Measurements from ENCODE around the gene DYNC1I1.

The DYNC1I1 gene

GRCh38 chr7:95772298-95772770 is at the start of gene DYNC1I1:
TSS of gene DYNC1I1 (plus strand) at chr7:95772554. CDS start at chr7:95804730, 32,176 bp downstream.
- H3K27me3 Mint-ChIP-seq = peaks cover 22% of the 10 kb centered on the region

GRCh38 chr7:95723583-95724180 is 48.7 kb upstream of the DYNC1I1 start:
- Mint-ChIP-seq H3K27me3 (peaks cover 10% of the 10 kb centered on the region), H3K4me1 (ENCODE audit: low read depth) (no peaks in the 10 kb centered on the region), H3K27ac (no peak overlapping the region), H3K4me3 (no peak overlapping the region), H3K36me3 (no peaks in the 10 kb centered on the region), H3K9me3 (ENCODE audit: low read depth) (no peaks in the 10 kb centered on the region)

More at GRCh38 chr7:95772298-95772770, at the start of gene DYNC1I1:
- Mint-ChIP-seq H3K4me1 (ENCODE audit: low read depth) (peaks cover 3% of the 10 kb centered on the region), H3K27ac (no peak within 1 kb of the TSS), H3K4me3 (peak within 1 kb of the TSS; percentile 78), H3K36me3 (no peaks in the 10 kb centered on the region), H3K9me3 (ENCODE audit: low read depth) (no peaks in the 10 kb centered on the region)

GRCh38 chr7:95725205-95725604 is 47.1 kb upstream of the DYNC1I1 start:
- peaks cover 9% of the 10 kb centered on the region for H3K27me3 Mint-ChIP-seq
- H3K4me3 Mint-ChIP-seq = no peak overlapping the region
- H3K4me1 Mint-ChIP-seq (ENCODE audit: low read depth) = no peaks in the 10 kb centered on the region
- H3K27ac Mint-ChIP-seq = no peak overlapping the region
- no peaks in the 10 kb centered on the region for H3K9me3 Mint-ChIP-seq (ENCODE audit: low read depth)
- H3K36me3 Mint-ChIP-seq = no peaks in the 10 kb centered on the region

GRCh38 chr7:95730493-95731280 is 41.7 kb upstream of the DYNC1I1 start:
- H3K4me3 Mint-ChIP-seq = no peak overlapping the region
- no peak overlapping the region for H3K27ac Mint-ChIP-seq
- H3K9me3 Mint-ChIP-seq (ENCODE audit: low read depth) = no peaks in the 10 kb centered on the region
- H3K36me3 Mint-ChIP-seq = no peaks in the 10 kb centered on the region
- H3K27me3 Mint-ChIP-seq = no peaks in the 10 kb centered on the region
- no peaks in the 10 kb centered on the region for H3K4me1 Mint-ChIP-seq (ENCODE audit: low read depth)

DNA sequence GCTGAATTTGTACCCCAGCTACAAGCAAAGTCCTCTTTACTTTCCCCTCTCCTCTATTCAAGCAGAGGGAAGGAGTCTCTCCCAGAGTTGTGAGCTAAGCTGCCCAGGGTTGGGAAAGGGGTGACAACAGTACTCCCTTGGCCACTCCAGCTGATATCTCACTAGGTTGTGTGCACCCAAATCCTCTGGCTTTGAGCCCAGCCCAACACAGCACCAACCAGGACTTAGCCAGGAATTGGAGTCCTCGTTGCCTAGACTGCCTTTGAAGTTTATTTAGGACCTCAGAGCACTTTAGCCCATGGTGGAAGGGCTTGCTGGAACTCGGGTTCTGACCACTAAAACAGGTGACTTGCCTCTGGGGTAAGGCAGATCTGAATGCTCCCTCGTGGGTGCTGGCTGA is 35.7 kb upstream of the DYNC1I1 start:
- no peak overlapping the region for H3K27ac Mint-ChIP-seq
- H3K27me3 Mint-ChIP-seq = peaks cover 6% of the 10 kb centered on the region
- no peaks in the 10 kb centered on the region for H3K9me3 Mint-ChIP-seq (ENCODE audit: low read depth)
- no peaks in the 10 kb centered on the region for H3K4me1 Mint-ChIP-seq (ENCODE audit: low read depth)
- H3K4me3 Mint-ChIP-seq = no peak overlapping the region
- no peaks in the 10 kb centered on the region for H3K36me3 Mint-ChIP-seq

DNA sequence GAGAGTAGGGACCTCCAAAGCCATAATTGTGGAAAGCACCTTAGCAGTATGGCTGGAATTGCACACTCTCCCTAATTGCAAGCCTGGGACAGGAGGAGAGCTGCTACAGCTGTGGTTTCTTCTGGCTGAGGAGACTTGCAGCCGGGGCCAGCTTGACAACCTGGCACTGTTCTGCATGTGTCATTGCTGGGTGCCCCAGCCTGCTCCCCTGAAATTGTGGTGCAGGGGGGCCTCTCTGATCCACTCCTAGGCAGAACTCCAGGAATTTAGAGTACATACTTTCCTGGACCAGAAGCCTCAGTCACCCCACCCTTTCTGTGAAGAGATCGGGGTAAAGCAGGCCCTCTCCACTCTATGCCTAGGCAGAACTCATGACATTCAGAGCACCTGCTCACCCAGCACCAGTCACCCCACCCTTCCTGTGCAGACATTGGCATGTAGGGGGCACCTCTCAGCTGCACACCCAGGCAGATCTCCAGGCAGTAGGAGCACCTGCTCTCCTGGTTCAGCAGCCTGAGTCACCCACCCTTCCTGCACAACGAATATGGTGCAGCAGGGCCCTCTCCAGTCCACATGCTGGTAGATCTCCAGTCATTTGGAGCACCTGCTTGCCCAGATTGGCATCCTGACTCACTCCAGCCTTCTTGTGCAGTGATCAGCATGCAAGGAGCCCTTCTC is 34.4 kb upstream of the DYNC1I1 start:
- H3K27me3 Mint-ChIP-seq = peaks cover 6% of the 10 kb centered on the region
- H3K4me1 Mint-ChIP-seq (ENCODE audit: low read depth) = no peaks in the 10 kb centered on the region
- no peaks in the 10 kb centered on the region for H3K36me3 Mint-ChIP-seq
- no peak overlapping the region for H3K27ac Mint-ChIP-seq
- H3K9me3 Mint-ChIP-seq (ENCODE audit: low read depth) = no peaks in the 10 kb centered on the region
- no peak overlapping the region for H3K4me3 Mint-ChIP-seq

DNA sequence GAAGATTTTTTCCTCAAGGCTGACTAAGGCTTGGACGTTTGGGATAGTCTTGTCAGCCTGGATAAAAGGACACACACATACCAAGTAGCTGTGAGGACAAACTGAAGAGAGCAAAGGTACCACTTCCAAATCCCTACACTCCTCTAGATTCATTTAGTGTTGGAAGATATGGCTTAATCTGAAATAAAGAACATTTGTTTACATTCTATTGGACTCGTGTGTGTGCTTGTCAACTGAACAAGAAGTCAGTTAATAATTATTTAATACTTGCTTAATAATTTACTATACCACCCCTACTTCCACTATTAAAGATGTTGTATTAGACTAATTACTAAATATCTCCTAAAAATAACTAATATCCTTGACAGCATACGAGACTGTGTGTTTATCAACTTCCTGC is 23.3 kb upstream of the DYNC1I1 start:
- H3K27me3 Mint-ChIP-seq = peaks cover 7% of the 10 kb centered on the region
- H3K27ac Mint-ChIP-seq = no peak overlapping the region
- H3K4me3 Mint-ChIP-seq = no peak overlapping the region
- no peaks in the 10 kb centered on the region for H3K4me1 Mint-ChIP-seq (ENCODE audit: low read depth)
- no peaks in the 10 kb centered on the region for H3K36me3 Mint-ChIP-seq
- peaks cover 7% of the 10 kb centered on the region for H3K9me3 Mint-ChIP-seq (ENCODE audit: low read depth)

GRCh38 chr7:95749515-95749914 is 22.8 kb upstream of the DYNC1I1 start:
- H3K27ac Mint-ChIP-seq = no peak overlapping the region
- H3K4me3 Mint-ChIP-seq = no peak overlapping the region
- H3K9me3 Mint-ChIP-seq (ENCODE audit: low read depth) = peaks cover 7% of the 10 kb centered on the region
- H3K36me3 Mint-ChIP-seq = no peaks in the 10 kb centered on the region
- peaks cover 8% of the 10 kb centered on the region for H3K27me3 Mint-ChIP-seq
- H3K4me1 Mint-ChIP-seq (ENCODE audit: low read depth) = no peaks in the 10 kb centered on the region

- peaks cover 14% of the 10 kb centered on the region for H3K27me3 Mint-ChIP-seq
- no peaks in the 10 kb centered on the region for H3K36me3 Mint-ChIP-seq
- no peak overlapping the region for H3K4me3 Mint-ChIP-seq
- H3K27ac Mint-ChIP-seq = no peak overlapping the region
- H3K9me3 Mint-ChIP-seq (ENCODE audit: low read depth) = peaks cover 9% of the 10 kb centered on the region
- no peaks in the 10 kb centered on the region for H3K4me1 Mint-ChIP-seq (ENCODE audit: low read depth)
Measured at GRCh38 chr7:95753440-95753839, 18.9 kb upstream of the DYNC1I1 start.

- Mint-ChIP-seq H3K36me3 (no peaks in the 10 kb centered on the region), H3K27ac (no peak overlapping the region), H3K9me3 (ENCODE audit: low read depth) (peaks cover 6% of the 10 kb centered on the region), H3K4me1 (ENCODE audit: low read depth) (no peaks in the 10 kb centered on the region), H3K27me3 (peaks cover 14% of the 10 kb centered on the region), H3K4me3 (no peak overlapping the region)
Measured at GRCh38 chr7:95755277-95755934, 16.9 kb upstream of the DYNC1I1 start.

- Mint-ChIP-seq H3K27ac (no peak overlapping the region), H3K36me3 (no peaks in the 10 kb centered on the region), H3K27me3 (peaks cover 10% of the 10 kb centered on the region), H3K4me1 (ENCODE audit: low read depth) (no peaks in the 10 kb centered on the region), H3K4me3 (no peak overlapping the region), H3K9me3 (ENCODE audit: low read depth) (peaks cover 6% of the 10 kb centered on the region)
Measured at GRCh38 chr7:95758187-95758586, 14.2 kb upstream of the DYNC1I1 start.

GRCh38 chr7:95766086-95766485 is 6.3 kb upstream of the DYNC1I1 start:
- Mint-ChIP-seq H3K27ac (no peak overlapping the region), H3K36me3 (no peaks in the 10 kb centered on the region), H3K4me3 (no peak overlapping the region)

GRCh38 chr7:95766657-95767056 is 5.7 kb upstream of the DYNC1I1 start:
- Mint-ChIP-seq H3K27me3 (peaks cover 5% of the 10 kb centered on the region), H3K4me1 (ENCODE audit: low read depth) (no peaks in the 10 kb centered on the region), H3K36me3 (no peaks in the 10 kb centered on the region), H3K4me3 (no peak overlapping the region), H3K27ac (no peak overlapping the region), H3K9me3 (ENCODE audit: low read depth) (no peaks in the 10 kb centered on the region)

More at GRCh38 chr7:95766086-95766485, 6.3 kb upstream of the DYNC1I1 start:
- peaks cover 3% of the 10 kb centered on the region for H3K27me3 Mint-ChIP-seq
- H3K9me3 Mint-ChIP-seq (ENCODE audit: low read depth) = no peaks in the 10 kb centered on the region
- no peaks in the 10 kb centered on the region for H3K4me1 Mint-ChIP-seq (ENCODE audit: low read depth)

GRCh38 chr7:95772771-95773581 is 622 bp downstream of the DYNC1I1 start:
- Mint-ChIP-seq H3K4me3 (peak overlapping the region; percentile 44), H3K4me1 (ENCODE audit: low read depth) (peaks cover 3% of the 10 kb centered on the region), H3K9me3 (ENCODE audit: low read depth) (no peaks in the 10 kb centered on the region), H3K27ac (no peak overlapping the region), H3K36me3 (no peaks in the 10 kb centered on the region), H3K27me3 (peaks cover 22% of the 10 kb centered on the region)

All from activated naive CD8-positive, alpha-beta T cell (primary cell).